GM23338 (cell line): ENCODE measurements around the gene CHN2. TPM values are rescaled to one million over a fixed set of nuclear protein-coding genes. Genes with fewer than 3 reads are reported as not detected.

Experiments used
- ATAC-seq: fragments of 200-7000 bp; cut with Tn5 transposase; 3 replicates; pipeline ENCODE4 v1.9.1; 2020
- DNase-seq: peaks from one replicate; pipeline ENCODE4 v3.0.0-alpha.2; 2015; ENCODE audit warnings: low spot score
- H2AFZ ChIP-seq: fragments of 200-600 bp; sonication (generic); 2 replicates; pipeline ENCODE4 v1.8.0; 2016; ENCODE audit warnings: antibody characterized with exemption, mild to moderate bottlenecking, moderate library complexity
- H3F3A ChIP-seq: fragments of 200-600 bp; sonication (generic); replicated peaks from 2 replicates; pipeline ENCODE4 v1.8.0; 2017; ENCODE audit warnings: antibody characterized with exemption, mixed run types, low read depth
- H3K27ac ChIP-seq: fragments of 200-600 bp; sonication (generic); 2 replicates; pipeline ENCODE4 v1.6.1; 2016; ENCODE audit warnings: low read depth
- H3K27me3 ChIP-seq: fragments of 200-600 bp; sonication (generic); 2 replicates; pipeline ENCODE4 v1.8.0; 2016; ENCODE audit warnings: mild to moderate bottlenecking, mixed run types, moderate library complexity; ENCODE audit not compliant: insufficient read depth
- H3K36me3 ChIP-seq: fragments of 200-600 bp; sonication (generic); 2 replicates; pipeline ENCODE4 v1.8.0; 2016; ENCODE audit warnings: mild to moderate bottlenecking; ENCODE audit not compliant: insufficient read depth
- H3K4me1 ChIP-seq: fragments of 200-600 bp; sonication (generic); 2 replicates; pipeline ENCODE4 v1.8.0; 2016; ENCODE audit warnings: mild to moderate bottlenecking, moderate library complexity; ENCODE audit not compliant: insufficient read depth
- H3K4me2 ChIP-seq: fragments of 200-600 bp; sonication (generic); 2 replicates; pipeline ENCODE4 v1.7.1; 2017; ENCODE audit warnings: mixed run types
- H3K4me3 ChIP-seq: fragments of 200-600 bp; sonication (generic); 2 replicates; pipeline ENCODE4 v1.6.1; 2016; ENCODE audit warnings: mixed run types
- H3K79me2 ChIP-seq: fragments of 200-600 bp; sonication (generic); replicated peaks from 2 replicates; pipeline ENCODE4 v1.8.0; 2017; ENCODE audit warnings: mild to moderate bottlenecking; ENCODE audit not compliant: insufficient read depth
- H3K9me2 ChIP-seq: fragments of 200-600 bp; sonication (generic); 2 replicates; pipeline ENCODE4 v1.8.0; 2017; ENCODE audit not compliant: insufficient read depth
- H4K20me1 ChIP-seq: fragments of 200-600 bp; sonication (generic); replicated peaks from 2 replicates; pipeline ENCODE4 v1.8.0; 2017; ENCODE audit warnings: mild to moderate bottlenecking; ENCODE audit not compliant: insufficient read depth
- H3K27ac Mint-ChIP-seq: 2 replicates; pipeline ENCODE4 v1.8.0; 2020; ENCODE audit warnings: inconsistent platforms, mild to moderate bottlenecking, moderate library complexity, mixed read lengths
- H3K27me3 Mint-ChIP-seq: 3 replicates; pipeline ENCODE4 v1.8.0; 2022; ENCODE audit warnings: low read depth, mild to moderate bottlenecking, moderate library complexity, mixed read lengths, inconsistent platforms; ENCODE audit not compliant: insufficient read depth, poor library complexity
- H3K36me3 Mint-ChIP-seq: 3 replicates; pipeline ENCODE4 v1.8.0; 2021; ENCODE audit warnings: low read depth, mild to moderate bottlenecking, inconsistent platforms, moderate library complexity, mixed read lengths
- H3K4me1 Mint-ChIP-seq: 3 replicates; pipeline ENCODE4 v1.8.0; 2020; ENCODE audit warnings: mild to moderate bottlenecking, inconsistent platforms, mixed read lengths
- H3K4me3 Mint-ChIP-seq: 3 replicates; pipeline ENCODE4 v1.8.0; 2021; ENCODE audit warnings: moderate library complexity, mild to moderate bottlenecking, inconsistent platforms, mixed read lengths
- H3K9me3 Mint-ChIP-seq: 3 replicates; pipeline ENCODE4 v1.8.0; 2020; ENCODE audit warnings: moderate library complexity, mild to moderate bottlenecking, inconsistent platforms, mixed read lengths
- CREB1 ChIP-seq: fragments of 250-450 bp; sonication (Bioruptor Pico); IDR thresholded peaks from 2 replicates; pipeline ENCODE4 v1.5.0; 2020; ENCODE audit warnings: low read depth, mild to moderate bottlenecking, moderate library complexity
- CTCF ChIP-seq, 2 experiments: fragments of 200-600 bp in 1 of 2; sonication (generic) in 1 of 2; conservative IDR thresholded peaks; 2 replicates each; pipeline versions ENCODE4 v1.5.1 to v1.6.1; 2016 to 2017; ENCODE audit warnings: antibody characterized with exemption in 2 of 2, low read depth in 2 of 2, mild to moderate bottlenecking in 2 of 2, moderate library complexity in 1 of 2
- EZH2 ChIP-seq: fragments of 200-600 bp; sonication (generic); IDR thresholded peaks from one replicate; pipeline ENCODE4 v1.8.0; 2017; ENCODE audit warnings: antibody characterized with exemption, mild to moderate bottlenecking, low read depth; ENCODE audit not compliant: unreplicated experiment
- EZH2phosphoT487 ChIP-seq: fragments of 200-600 bp; sonication (generic); IDR thresholded peaks from one replicate; pipeline ENCODE4 v1.8.1; 2018; ENCODE audit warnings: antibody characterized with exemption; ENCODE audit not compliant: unreplicated experiment
- NANOG ChIP-seq: IDR thresholded peaks from 2 replicates; pipeline ENCODE4 v1.6.1; 2016; ENCODE audit warnings: antibody characterized with exemption, borderline replicate concordance
- POLR2AphosphoS5 ChIP-seq: IDR thresholded peaks from 2 replicates; pipeline ENCODE4 v1.6.1; 2016; ENCODE audit warnings: antibody characterized with exemption, low read depth
- ZNF114 ChIP-seq: fragments of 250-450 bp; sonication (Bioruptor Pico); IDR thresholded peaks from 2 replicates; pipeline ENCODE4 v1.5.0; 2020; ENCODE audit warnings: mild to moderate bottlenecking, moderate library complexity
- ZNF331 ChIP-seq: fragments of 250-450 bp; sonication (Bioruptor Pico); IDR thresholded peaks from 2 replicates; pipeline ENCODE4 v1.5.0; 2020; ENCODE audit warnings: low read depth, mild to moderate bottlenecking, moderate library complexity
- polyA plus RNA-seq: library from polyadenylated mRNA; unstranded; fragments of >200 nt; fragmentation: Nextera tagmentation; extraction: Ambion mirVana; gene quantifications from 2 replicates; pipeline ENCODE4 v1.2.1, GENCODE V29; 2016
- total RNA-seq: library from RNA; depleted of rRNA; stranded (reverse); fragments of >200 nt; shearing (Covaris generic); gene quantifications from 2 replicates; pipeline ENCODE4 v1.2.3, GENCODE V29; 2014
- TF ChIP-seq, protein P1 (sequence below): fragments of 250-450 bp; sonication (Bioruptor Pico); IDR thresholded peaks from 2 replicates; pipeline ENCODE4 v1.5.0; 2020; ENCODE audit warnings: mild to moderate bottlenecking, moderate library complexity

Gene CHN2
- total and polyA plus RNA-seq, 2 experiments from 2014 or later, result 6.1 to 7.5 TPM

DNA sequence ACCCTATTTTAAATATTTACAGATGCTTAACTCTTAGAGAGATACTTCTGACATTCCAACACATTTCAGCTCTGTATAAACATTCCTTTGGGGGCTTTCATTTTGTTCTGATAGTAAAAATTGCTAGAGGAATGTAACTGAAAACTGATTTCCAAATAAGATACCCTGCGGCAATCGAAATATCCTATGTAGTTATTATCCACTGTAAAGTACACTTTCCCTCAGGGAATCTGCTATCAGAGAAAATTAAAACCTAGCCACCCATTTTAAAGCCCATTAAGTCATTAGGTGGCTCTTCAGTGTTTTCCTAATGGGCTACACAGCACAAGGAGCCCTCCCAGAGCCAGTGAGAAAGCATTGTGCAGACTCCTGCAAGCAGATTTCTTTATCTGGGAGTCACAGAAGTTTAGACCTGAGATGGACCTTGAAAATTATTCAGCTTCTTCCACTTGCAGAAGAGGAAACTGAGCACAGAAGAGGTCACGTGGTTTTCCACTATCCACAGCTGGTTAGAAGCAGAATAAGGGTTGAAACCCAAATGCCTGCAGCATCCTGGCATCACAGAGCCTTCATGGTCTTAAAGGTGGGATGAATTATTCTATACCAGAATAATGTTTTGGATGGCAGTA, 35.7 kb upstream of the CHN2 start:
- no peak overlapping the region for H3K4me2 ChIP-seq

More for the DNA sequence above, 35.7 kb upstream of the CHN2 start:
- no peak overlapping the region for H3K4me3 Mint-ChIP-seq
- Histone ChIP-seq H4K20me1 (no peaks in the 10 kb centered on the region), H3K4me3 (no peak overlapping the region), H2AFZ (no peak overlapping the region), H3K9me2 (no peaks in the 10 kb centered on the region), H3F3A (no peaks in the 10 kb centered on the region), H3K4me1 (peaks cover 17% of the 10 kb centered on the region), H3K36me3 (no peaks in the 10 kb centered on the region), H3K79me2 (no peaks in the 10 kb centered on the region), H3K27me3 (no peaks in the 10 kb centered on the region), H3K27ac (no peak overlapping the region)
- H3K27me3 Mint-ChIP-seq, result peaks cover 6% of the 10 kb centered on the region
- ATAC-seq, result no peak
- no peak for TF ChIP-seq CREB1 (CRISPR knock-in tag)
- no peak for TF ChIP-seq EZH2phosphoT487
- no peak for TF ChIP-seq POLR2AphosphoS5
- no peak for TF ChIP-seq ZNF114 (CRISPR knock-in tag)
- TF ChIP-seq, protein P1, sequence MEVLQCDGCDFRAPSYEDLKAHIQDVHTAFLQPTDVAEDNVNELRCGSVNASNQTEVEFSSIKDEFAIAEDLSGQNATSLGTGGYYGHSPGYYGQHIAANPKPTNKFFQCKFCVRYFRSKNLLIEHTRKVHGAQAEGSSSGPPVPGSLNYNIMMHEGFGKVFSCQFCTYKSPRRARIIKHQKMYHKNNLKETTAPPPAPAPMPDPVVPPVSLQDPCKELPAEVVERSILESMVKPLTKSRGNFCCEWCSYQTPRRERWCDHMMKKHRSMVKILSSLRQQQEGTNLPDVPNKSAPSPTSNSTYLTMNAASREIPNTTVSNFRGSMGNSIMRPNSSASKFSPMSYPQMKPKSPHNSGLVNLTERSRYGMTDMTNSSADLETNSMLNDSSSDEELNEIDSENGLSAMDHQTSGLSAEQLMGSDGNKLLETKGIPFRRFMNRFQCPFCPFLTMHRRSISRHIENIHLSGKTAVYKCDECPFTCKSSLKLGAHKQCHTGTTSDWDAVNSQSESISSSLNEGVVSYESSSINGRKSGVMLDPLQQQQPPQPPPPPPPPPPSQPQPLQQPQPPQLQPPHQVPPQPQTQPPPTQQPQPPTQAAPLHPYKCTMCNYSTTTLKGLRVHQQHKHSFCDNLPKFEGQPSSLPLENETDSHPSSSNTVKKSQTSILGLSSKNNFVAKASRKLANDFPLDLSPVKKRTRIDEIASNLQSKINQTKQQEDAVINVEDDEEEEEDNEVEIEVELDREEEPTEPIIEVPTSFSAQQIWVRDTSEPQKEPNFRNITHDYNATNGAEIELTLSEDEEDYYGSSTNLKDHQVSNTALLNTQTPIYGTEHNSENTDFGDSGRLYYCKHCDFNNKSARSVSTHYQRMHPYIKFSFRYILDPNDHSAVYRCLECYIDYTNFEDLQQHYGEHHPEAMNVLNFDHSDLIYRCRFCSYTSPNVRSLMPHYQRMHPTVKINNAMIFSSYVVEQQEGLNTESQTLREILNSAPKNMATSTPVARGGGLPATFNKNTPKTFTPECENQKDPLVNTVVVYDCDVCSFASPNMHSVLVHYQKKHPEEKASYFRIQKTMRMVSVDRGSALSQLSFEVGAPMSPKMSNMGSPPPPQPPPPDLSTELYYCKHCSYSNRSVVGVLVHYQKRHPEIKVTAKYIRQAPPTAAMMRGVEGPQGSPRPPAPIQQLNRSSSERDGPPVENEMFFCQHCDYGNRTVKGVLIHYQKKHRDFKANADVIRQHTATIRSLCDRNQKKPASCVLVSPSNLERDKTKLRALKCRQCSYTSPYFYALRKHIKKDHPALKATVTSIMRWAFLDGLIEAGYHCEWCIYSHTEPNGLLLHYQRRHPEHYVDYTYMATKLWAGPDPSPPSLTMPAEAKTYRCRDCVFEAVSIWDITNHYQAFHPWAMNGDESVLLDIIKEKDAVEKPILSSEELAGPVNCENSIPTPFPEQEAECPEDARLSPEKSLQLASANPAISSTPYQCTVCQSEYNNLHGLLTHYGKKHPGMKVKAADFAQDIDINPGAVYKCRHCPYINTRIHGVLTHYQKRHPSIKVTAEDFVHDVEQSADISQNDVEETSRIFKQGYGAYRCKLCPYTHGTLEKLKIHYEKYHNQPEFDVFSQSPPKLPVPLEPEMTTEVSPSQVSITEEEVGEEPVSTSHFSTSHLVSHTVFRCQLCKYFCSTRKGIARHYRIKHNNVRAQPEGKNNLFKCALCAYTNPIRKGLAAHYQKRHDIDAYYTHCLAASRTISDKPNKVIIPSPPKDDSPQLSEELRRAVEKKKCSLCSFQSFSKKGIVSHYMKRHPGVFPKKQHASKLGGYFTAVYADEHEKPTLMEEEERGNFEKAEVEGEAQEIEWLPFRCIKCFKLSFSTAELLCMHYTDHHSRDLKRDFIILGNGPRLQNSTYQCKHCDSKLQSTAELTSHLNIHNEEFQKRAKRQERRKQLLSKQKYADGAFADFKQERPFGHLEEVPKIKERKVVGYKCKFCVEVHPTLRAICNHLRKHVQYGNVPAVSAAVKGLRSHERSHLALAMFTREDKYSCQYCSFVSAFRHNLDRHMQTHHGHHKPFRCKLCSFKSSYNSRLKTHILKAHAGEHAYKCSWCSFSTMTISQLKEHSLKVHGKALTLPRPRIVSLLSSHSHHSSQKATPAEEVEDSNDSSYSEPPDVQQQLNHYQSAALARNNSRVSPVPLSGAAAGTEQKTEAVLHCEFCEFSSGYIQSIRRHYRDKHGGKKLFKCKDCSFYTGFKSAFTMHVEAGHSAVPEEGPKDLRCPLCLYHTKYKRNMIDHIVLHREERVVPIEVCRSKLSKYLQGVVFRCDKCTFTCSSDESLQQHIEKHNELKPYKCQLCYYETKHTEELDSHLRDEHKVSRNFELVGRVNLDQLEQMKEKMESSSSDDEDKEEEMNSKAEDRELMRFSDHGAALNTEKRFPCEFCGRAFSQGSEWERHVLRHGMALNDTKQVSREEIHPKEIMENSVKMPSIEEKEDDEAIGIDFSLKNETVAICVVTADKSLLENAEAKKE, result no peak
- no peak for TF ChIP-seq ZNF331 (CRISPR knock-in tag)
- no peak for TF ChIP-seq EZH2
- TF ChIP-seq NANOG, result no peak
- TF ChIP-seq CTCF (conservative IDR thresholded peaks at IDR 0.05; ENCODE audit: low read depth in 2 of 2), result no peak
- peaks cover 20% of the 10 kb centered on the region for H3K4me1 Mint-ChIP-seq
- DNase-seq, result no peak
- H3K36me3 Mint-ChIP-seq, result peaks cover 20% of the 10 kb centered on the region
- no peak overlapping the region for H3K27ac Mint-ChIP-seq
- H3K9me3 Mint-ChIP-seq, result peaks cover 8% of the 10 kb centered on the region; the same call in 2 of the 3 replicates
